Uterus (tissue), 4 donors: Measurements from ENCODE around the gene TOPBP1. TPM values are rescaled to one million over a fixed set of nuclear protein-coding genes. Genes with fewer than 3 reads are reported as not detected.
"Not testable (repeated sequence)": the region's sequence is repeated elsewhere in the genome, so short reads cannot be mapped to it uniquely, and the experiment has no call there.

Experiments used
- DNase-seq, 2 donors: peaks; one replicate each; pipeline ENCODE4 v3.0.0-alpha.2; 2019 to 2020
- H3K27ac ChIP-seq, 2 donors: fragments of 200-600 bp; sonication (generic); 1 replicate in 1 of 2; 2 replicates in 1 of 2; pipeline ENCODE4 v1.5.1; 2016 to 2018
- H3K27me3 ChIP-seq, 2 donors: fragments of 200-600 bp; sonication (generic); one replicate each; pipeline ENCODE4 v1.5.1; 2018 to 2019; ENCODE audit warnings: control low read depth in 1 of 2
- H3K36me3 ChIP-seq, 2 donors: fragments of 200-600 bp; sonication (generic); one replicate each; pipeline ENCODE4 v1.5.1; 2019; ENCODE audit warnings: control low read depth in 1 of 2
- H3K4me1 ChIP-seq, 2 donors: fragments of 200-600 bp; sonication (generic); one replicate each; pipeline ENCODE4 v1.5.1; 2018 to 2019; ENCODE audit warnings: control low read depth in 1 of 2
- H3K4me3 ChIP-seq, 2 donors: fragments of 200-600 bp; sonication (generic); 1 replicate in 1 of 2; 2 replicates in 1 of 2; pipeline ENCODE4 v1.5.1; 2018 to 2019; ENCODE audit warnings: mild to moderate bottlenecking in 1 of 2
- H3K9me3 ChIP-seq, 2 donors: fragments of 200-600 bp; sonication (generic); one replicate each; pipeline ENCODE4 v1.5.1; 2019; ENCODE audit warnings: control low read depth in 1 of 2
- POLR2A ChIP-seq, 2 donors: fragments of 450-650 bp; IDR thresholded peaks; one replicate each; pipeline ENCODE4 v1.6.1; 2016; ENCODE audit warnings: antibody characterized with exemption in 2 of 2, mild to moderate bottlenecking in 1 of 2, moderate library complexity in 1 of 2
- intact Hi-C: fragments of 100-400 bp; cut with DNase I; formaldehyde crosslinking; loops from one replicate; pipeline ENCODE4 v1.15.1; 2023; ENCODE audit warnings: low total_unique reads
- total RNA-seq, 4 donors: library from RNA; depleted of rRNA in 3 of 4; stranded (reverse); fragments of >200 nt in 3 of 4; gene quantifications; one replicate each; pipeline versions ENCODE4 v1.1.0 to v1.2.4, GENCODE V29; 2014 to 2023
- TF ChIP-seq, protein P1 (sequence below), 4 experiments: fragments of 200-600 bp in 2 of 4; fragments of 450-650 bp in 2 of 4; sonication (generic) in 2 of 4; IDR thresholded peaks; one replicate each; pipeline ENCODE4 v1.5.1; 2016 to 2019; ENCODE audit warnings: antibody characterized with exemption in 4 of 4, mild to moderate bottlenecking in 2 of 4, moderate library complexity in 1 of 4
- donor health status: DM: yes; HTN: yes; CAD: no.

The TOPBP1 gene
- total RNA-seq, 4 donors from 2014 or later: 12.3 to 51.6 (median 20.5) TPM

DNA sequence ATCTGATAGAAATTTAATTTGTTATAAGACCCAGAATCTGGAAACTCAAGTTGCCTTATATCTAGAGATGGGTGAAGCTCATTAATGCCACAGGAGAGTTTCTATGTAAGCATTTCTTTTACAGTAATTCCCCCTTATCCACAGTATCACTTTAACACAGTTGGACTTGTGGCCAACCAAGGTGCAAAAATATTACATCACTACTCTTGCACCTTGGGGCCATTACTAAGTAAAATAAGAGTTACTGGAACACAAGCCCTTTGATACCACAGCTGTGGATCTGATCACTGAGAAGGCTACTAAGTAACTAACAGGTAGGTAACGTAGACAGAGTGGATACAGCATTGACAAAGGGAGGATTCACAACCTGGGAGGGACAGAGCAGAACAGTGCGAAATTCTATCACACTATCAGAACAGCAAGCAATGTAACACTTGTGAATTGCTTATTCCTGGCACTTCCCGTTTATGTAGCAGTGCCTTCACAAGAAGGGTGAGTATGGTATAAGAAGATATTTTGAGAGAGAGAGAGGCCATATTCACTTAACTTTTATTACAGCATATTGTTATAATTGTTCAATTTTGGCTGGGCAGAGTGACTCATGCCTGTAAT, 33.9 kb upstream of the TOPBP1 start:
- intact Hi-C loops: no loop called here
- no peaks in the 10 kb centered on the region for H3K4me1 ChIP-seq
- no peak overlapping the region for H3K4me3 ChIP-seq
- TF ChIP-seq, protein P1, sequence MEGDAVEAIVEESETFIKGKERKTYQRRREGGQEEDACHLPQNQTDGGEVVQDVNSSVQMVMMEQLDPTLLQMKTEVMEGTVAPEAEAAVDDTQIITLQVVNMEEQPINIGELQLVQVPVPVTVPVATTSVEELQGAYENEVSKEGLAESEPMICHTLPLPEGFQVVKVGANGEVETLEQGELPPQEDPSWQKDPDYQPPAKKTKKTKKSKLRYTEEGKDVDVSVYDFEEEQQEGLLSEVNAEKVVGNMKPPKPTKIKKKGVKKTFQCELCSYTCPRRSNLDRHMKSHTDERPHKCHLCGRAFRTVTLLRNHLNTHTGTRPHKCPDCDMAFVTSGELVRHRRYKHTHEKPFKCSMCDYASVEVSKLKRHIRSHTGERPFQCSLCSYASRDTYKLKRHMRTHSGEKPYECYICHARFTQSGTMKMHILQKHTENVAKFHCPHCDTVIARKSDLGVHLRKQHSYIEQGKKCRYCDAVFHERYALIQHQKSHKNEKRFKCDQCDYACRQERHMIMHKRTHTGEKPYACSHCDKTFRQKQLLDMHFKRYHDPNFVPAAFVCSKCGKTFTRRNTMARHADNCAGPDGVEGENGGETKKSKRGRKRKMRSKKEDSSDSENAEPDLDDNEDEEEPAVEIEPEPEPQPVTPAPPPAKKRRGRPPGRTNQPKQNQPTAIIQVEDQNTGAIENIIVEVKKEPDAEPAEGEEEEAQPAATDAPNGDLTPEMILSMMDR (IDR thresholded peaks at IDR 0.05): no peak
- TF ChIP-seq POLR2A (IDR thresholded peaks at IDR 0.05): no peak
- no peaks in the 10 kb centered on the region for H3K27me3 ChIP-seq
- no peaks in the 10 kb centered on the region for H3K36me3 ChIP-seq
- no peaks in the 10 kb centered on the region for H3K9me3 ChIP-seq
- H3K27ac ChIP-seq: no peak overlapping the region
- DNase-seq: no peak

DNA sequence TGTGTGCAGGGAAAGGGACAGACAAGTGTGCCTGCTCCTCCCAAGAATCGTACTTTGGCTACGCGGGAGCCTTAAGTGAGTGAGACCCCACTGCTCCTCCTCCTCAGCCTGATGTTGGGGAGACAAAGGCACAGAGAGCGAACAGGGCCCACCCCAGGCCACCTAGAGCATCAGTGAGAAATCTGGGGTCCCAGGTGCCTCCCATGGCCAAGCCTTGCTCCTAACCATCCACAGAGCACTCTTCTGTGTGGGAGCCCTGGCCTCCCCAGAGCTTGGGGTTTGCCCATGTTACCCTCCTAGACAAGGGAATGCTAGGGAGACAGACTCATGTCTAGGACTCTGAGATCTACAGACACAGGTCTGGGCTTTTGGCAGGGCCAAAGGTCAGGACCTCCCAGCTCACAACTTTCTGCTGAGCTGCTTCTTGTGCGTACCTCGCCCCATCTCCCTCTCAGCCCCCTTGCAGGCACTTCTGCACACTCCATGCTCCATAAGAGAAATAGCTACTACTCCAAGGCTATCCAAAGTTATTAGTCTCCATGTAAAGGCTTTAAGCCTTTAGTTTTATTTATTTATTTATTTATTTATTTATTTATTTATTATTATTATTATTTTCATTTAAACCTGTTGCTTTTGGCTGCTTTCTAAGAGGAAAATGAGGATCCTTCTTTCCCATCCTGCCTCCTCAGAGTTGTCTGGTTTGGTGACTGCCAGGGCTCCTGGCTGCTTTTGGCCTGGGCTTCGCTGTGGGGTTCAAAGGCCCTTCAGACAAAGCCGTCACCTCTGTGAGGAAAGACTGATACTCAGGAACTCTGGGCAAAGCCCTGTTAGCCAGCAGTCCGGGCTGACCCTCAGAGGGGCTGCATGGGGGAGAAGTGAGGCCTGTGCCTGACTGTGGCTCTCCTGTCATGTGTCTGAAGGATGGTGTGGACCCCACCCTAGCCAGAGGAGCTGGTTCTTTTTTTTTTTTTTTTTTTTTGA, 32.8 kb upstream of the TOPBP1 start:
- TF ChIP-seq, protein P1 (IDR thresholded peaks at IDR 0.05): no peak
- no peak for TF ChIP-seq POLR2A (IDR thresholded peaks at IDR 0.05)
- Histone ChIP-seq H3K36me3 (no peaks in the 10 kb centered on the region), H3K9me3 (no peaks in the 10 kb centered on the region), H3K4me1 (no peaks in the 10 kb centered on the region), H3K27me3 (no peaks in the 10 kb centered on the region), H3K4me3 (no peak overlapping the region), H3K27ac (no peak overlapping the region)
- intact Hi-C loops: no loop called here
- no peak for DNase-seq

DNA sequence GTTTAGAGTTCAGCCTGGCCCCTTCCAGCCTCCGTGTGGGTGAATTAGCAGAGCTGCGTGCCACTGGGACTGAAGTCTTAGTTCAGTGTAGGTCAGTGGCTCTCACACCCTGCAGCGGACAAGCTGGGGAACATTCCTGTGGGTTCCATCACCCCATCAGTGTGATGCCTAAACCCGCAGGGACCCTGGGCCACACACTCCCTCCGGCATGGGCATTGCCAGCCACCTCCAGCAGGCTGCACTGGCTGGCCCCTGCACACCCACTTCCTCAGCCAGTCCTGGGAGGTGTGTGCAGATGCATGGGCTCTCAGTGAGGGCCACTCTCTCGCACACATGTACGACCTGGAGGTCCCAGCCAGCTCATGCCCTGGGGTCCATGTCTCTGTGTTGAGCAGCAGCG, 32.1 kb upstream of the TOPBP1 start:
- Histone ChIP-seq H3K36me3 (no peaks in the 10 kb centered on the region), H3K27me3 (no peaks in the 10 kb centered on the region), H3K4me1 (no peaks in the 10 kb centered on the region), H3K9me3 (no peaks in the 10 kb centered on the region), H3K27ac (no peak overlapping the region), H3K4me3 (no peak overlapping the region)
- intact Hi-C loops: no loop called here
- no peak for DNase-seq
- TF ChIP-seq POLR2A (IDR thresholded peaks at IDR 0.05): no peak
- TF ChIP-seq, protein P1 (IDR thresholded peaks at IDR 0.05): no peak

DNA sequence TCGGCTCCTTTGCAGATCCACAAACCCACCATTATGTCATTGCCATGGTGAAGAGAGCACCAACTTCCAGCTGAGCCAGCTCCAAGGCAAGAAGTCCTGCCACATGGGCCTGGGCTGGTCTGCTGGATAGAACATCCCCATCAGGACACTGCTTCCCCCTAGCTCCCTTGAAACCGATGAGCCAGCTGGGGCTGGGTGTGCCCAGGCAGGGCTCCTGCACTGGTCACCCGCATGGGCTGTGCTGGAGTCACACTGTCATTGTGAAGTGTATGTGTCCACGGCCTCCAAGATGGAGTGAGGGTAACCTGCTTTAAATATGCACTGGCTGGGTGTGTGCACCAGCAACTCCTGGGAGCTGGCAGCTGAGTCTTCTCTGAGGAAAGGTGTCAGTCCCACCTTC, 31.0 kb upstream of the TOPBP1 start:
- no peaks in the 10 kb centered on the region for H3K4me1 ChIP-seq
- no peak for TF ChIP-seq POLR2A (IDR thresholded peaks at IDR 0.05)
- no peak overlapping the region for H3K4me3 ChIP-seq
- no peak overlapping the region for H3K27ac ChIP-seq
- DNase-seq: no peak
- H3K9me3 ChIP-seq: no peaks in the 10 kb centered on the region
- H3K36me3 ChIP-seq: no peaks in the 10 kb centered on the region
- intact Hi-C loops: no loop called here
- no peaks in the 10 kb centered on the region for H3K27me3 ChIP-seq

DNA sequence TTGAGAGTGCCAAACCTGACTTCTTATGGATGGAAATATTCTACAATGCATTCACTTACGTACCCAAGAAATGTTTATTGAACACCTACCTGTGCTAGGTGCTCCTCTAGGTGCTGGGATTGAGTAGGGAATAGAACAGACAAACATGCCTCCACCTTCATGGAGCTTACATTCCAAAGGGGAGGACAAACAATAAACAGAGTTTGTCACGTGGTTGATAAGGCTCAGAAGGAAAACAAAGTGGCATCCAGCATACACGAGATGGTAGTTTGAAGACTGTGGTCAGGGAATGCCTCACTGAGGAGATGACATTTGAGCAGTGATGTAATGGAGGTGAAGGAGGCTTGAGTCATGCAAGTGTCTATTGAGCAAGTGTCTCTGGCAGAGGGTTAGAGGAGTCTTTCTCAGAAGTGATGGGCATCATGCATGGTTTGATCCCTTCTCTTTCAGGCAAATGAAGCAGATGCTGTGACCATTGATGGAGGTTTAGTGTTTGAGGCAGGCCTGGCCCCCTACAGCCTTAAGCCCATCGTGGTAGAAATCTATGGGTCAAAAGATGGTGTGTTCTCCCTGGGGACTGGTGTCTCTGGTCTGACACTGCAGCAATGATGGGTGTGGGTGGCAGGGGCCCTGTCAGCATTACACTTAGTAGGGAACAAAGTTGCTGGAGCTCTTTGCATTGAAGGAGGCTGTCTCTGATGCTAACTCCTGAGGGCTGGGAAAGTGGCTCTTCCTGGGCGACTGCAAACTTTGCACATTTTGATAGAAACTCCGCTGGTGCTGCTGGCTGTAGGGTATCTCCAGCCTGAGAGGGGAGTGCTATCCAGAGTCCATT, 29.7 kb upstream of the TOPBP1 start:
- Histone ChIP-seq H3K27me3 (no peaks in the 10 kb centered on the region), H3K27ac (no peak overlapping the region), H3K9me3 (no peaks in the 10 kb centered on the region), H3K4me3 (no peak overlapping the region), H3K36me3 (no peaks in the 10 kb centered on the region), H3K4me1 (no peaks in the 10 kb centered on the region)
- intact Hi-C loops: no loop called here
- DNase-seq: no peak
- no peak for TF ChIP-seq POLR2A (IDR thresholded peaks at IDR 0.05)
- TF ChIP-seq, protein P1 (IDR thresholded peaks at IDR 0.05): no peak

DNA sequence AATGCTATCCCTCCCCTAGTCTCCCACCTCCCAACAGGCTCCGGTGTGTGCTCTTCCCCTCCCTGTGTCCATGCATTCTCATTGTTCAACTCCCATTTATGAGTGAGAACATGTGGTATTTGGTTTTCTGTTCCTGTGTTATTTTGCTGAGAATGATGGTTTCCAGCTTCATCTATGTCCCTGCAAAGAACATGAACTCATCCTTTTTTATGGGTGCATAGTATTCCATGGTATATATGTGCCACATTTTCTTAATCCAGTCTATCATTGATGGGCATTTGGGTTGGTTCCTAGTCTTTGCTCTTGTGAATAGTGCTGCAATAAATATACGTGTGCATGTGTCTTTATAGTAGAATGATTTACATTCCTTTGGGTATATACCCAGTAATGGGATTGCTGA, 16.3 kb upstream of the TOPBP1 start:
- H3K9me3 ChIP-seq, intact Hi-C loops, H3K4me1 ChIP-seq, DNase-seq, H3K4me3 ChIP-seq, H3K27ac ChIP-seq, H3K36me3 ChIP-seq: not testable (repeated sequence)
- peaks cover 0 to 13% of the 10 kb centered on the region in 2 donors for H3K27me3 ChIP-seq
